HG03521 (cell line): ENCODE data around the gene ALG14.

Experiments used
- ATAC-seq: cut with Tn5 transposase; IDR thresholded peaks from one replicate; pipeline ENCODE4 v1.9.1; 2021; ENCODE audit warnings: mild to moderate bottlenecking, moderate library complexity; ENCODE audit not compliant: unreplicated experiment

The ALG14 gene

GRCh38 chr1:94986783-94987182 is 86.0 kb downstream of the ALG14 start:
- no peak for ATAC-seq

GRCh38 chr1:94983171-94983739 is 89.5 kb downstream of the ALG14 start:
- no peak for ATAC-seq

DNA sequence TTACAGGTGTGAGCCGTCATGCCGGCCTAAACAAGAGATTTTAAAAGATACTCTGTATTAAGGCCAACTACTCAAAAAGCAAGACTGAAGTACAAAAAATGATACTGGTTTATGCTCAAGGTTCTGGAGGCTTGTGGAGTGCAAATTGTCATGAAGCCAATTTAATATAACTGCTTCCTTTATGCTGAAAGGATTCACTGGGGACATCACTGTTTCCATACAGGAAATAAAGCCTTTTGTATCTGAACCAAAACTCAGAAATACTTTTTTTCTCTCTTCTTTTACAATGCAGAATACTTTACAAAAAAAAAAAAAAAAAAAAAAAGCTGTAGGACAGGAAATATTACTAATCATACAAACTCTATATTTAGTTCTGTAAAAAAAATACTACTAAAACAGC is 90.4 kb downstream of the ALG14 start:
- no peak for ATAC-seq

GRCh38 chr1:94981575-94981973 is 91.2 kb downstream of the ALG14 start:
- ATAC-seq = no peak

DNA sequence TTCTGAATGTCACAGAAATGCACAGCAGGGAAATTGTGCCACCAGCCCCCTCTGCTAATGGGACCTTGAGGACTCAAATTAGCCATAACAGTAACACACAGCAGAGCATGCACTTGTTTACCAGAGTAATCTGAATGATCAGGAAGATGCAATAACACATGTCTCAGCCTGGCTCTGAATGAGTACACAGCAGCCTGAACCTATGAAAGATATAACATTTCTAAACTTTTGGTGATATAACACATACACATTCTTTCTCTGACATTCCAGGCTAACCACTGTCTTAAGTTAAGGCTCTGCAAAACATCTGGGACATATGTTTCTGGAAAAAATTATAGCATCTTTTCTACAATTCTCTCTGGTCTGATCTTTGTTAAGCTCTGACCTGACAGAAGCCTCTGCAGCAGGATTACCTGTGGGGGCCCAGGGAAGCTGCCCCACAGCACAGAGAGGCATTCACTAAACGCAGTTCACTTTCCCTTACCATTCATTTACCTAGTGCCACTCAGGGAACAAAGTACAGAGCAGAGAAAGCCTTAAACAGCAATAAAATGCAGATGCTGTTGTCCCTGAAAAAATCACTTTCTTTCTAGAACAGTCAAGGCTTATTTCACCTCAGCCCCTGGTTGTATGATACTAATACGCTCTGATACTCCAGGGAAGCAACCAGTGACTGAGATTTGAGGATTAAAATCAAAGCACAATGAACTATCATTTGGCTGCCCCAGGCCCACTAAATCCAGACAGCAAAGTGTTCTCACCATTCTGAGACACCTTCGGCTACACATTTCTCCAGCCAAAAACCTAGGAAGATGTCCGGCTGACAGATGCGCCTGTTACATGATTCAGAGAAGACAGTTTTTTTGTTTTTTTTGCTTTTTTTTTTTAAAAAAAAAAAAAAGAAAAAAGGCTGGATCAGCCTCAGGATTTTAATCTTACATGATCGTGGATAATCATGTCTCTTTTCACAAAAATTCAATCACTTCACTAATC is 91.9 kb downstream of the ALG14 start:
- no peak for ATAC-seq

DNA sequence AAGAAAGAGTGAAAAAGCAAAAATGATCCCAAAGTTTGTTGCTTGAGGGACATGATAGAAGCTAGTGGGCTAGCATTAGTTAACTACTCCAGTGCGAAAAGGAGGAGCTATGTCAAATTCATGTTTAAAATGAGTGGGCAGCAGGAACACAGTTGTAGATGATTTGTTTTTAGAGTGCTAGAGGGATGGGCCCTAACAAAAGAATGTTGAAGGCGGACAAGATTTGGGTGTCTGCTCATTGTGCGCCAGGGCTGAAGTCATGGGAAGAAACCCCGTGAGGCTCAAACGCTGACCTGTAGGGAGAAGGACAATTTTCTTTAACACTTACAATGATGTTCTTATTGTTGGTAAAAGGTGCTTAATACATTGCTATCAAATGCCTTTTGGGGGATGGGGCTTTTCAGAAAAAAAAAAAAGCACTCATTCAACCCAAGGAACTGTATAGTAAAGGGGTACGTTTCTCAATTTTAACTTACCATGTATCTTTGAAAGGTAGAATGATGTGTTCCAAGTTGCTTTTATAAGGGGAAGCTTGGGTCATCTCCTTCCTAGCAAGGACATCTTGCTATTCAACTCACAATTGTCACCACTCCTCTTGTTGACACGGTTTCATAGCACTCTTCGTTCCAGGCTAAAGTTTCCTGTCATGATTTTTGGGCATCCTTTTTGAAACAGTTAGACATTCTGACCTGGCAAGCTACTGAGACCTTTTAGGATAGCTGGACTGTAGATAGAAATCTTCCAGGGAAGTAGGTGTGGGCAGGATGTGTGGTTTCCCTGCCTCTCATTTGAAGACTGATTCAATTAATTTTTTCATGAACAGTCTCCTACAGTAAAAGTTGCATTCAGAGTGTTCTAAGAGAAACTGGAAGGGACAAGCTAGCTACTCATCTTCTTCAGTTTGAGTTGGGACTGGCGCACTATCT is 92.8 kb downstream of the ALG14 start:
- ATAC-seq = no peak

GRCh38 chr1:94979131-94979530 is 93.6 kb downstream of the ALG14 start:
- no peak for ATAC-seq

GRCh38 chr1:94978401-94978800 is 94.3 kb downstream of the ALG14 start:
- ATAC-seq = no peak

- no peak for ATAC-seq
Observed at GRCh38 chr1:94976971-94977548, 95.7 kb downstream of the ALG14 start.

DNA sequence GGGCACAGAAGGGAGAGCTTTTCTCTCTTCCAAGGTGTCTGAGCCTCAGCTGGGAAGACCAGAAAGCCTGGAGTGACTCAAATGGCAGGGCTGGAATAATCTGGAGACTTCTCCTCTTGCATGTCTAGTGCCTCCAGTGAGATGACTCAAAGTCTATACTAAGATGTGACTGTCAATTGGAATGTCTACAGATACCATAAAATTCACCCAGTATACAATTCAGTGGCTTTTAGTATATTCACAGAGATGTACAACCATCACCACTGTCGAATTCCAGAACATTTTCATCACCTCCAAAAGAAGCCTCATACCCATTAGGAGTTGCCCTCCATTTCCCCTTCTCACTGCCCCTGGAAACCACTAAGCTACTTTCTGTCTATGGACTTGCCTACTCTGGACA is 97.9 kb downstream of the ALG14 start:
- no peak for ATAC-seq

DNA sequence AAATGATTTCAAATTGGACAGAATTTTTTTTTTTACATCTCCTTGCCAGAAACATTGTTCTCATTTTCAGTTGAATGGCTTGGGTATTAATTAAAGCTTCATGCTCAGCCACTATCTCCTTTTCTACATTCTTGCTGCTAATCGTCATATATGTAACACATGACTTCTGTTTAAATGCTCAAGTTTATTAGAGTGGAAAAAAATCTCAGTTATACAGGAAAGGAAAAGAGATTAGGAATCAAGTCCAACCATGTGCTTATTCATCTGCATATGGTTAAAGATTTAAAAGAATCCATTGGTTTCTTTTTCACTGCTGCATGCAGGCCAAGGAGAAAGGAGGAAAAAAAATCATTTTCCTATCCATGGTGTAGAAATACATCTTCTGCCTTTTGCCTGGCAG is 98.5 kb downstream of the ALG14 start:
- no peak for ATAC-seq

GRCh38 chr1:94973309-94973922 is 99.3 kb downstream of the ALG14 start:
- no peak for ATAC-seq

DNA sequence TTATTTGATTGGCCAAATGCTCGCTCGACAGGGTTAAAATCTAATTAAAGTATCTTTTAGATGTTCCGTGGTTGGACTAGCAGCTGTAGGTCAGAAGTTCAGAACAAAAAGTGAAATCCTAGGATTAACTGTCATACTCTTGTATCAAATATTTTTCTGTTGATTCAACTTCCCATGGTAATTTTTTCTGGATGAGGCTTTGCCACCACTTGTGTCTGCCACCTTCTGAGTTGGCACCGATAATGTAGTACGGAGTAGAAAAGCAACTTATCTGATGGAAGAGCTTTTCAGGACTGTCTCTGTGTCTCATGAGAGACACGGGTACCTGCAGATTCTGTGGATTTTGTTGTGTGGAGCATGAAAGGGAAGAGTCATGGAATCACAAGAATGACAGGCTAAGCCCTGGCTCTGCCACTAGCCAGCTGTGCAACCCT is 101.2 kb downstream of the ALG14 start:
- no peak for ATAC-seq

- ATAC-seq = no peak
Observed at GRCh38 chr1:94970783-94971182, 102.0 kb downstream of the ALG14 start.

- no peak for ATAC-seq
Observed at GRCh38 chr1:94969137-94969536, 103.6 kb downstream of the ALG14 start.

GRCh38 chr1:94966033-94966432 is 106.7 kb downstream of the ALG14 start:
- no peak for ATAC-seq

- ATAC-seq = no peak
Observed at GRCh38 chr1:94963864-94964263, 108.9 kb downstream of the ALG14 start.

- ATAC-seq = peak; percentile 91
Observed at GRCh38 chr1:94962409-94963265, 110.1 kb downstream of the ALG14 start.

- ATAC-seq = no peak
Observed at GRCh38 chr1:94961988-94962387, 110.8 kb downstream of the ALG14 start.
